CD8-positive, alpha-beta memory T cell (primary cell): ENCODE data around the gene MLLT3. TPM values are rescaled to one million over a fixed set of nuclear protein-coding genes. Genes with fewer than 3 reads are reported as not detected.

Experiments used
- CTCF ChIA-PET: fragments of 350-600 bp; sonication (Branson Sonifier 250); formaldehyde crosslinking; loops from one replicate; lab custom pipeline; 2021; ENCODE audit warnings: antibody characterized with exemption; lab: Charles Lee
- POLR2A ChIA-PET: fragments of 350-600 bp; sonication (Branson Sonifier 250); formaldehyde crosslinking; loops from one replicate; lab custom pipeline; 2021; ENCODE audit warnings: antibody characterized with exemption; lab: Charles Lee
- DNase-seq, 5 donors: peaks; one replicate each; pipeline versions ENCODE4 v3.0.0 to v3.0.0-alpha.2; 2020 to 2022; ENCODE audit warnings: mixed read lengths in 1 of 5
- H3K27ac ChIP-seq: one replicate; pipeline ENCODE4 v1.7.0; 2013; ENCODE audit warnings: low read depth, mild to moderate bottlenecking, low read length, moderate library complexity
- H3K27me3 ChIP-seq: 2 replicates; pipeline ENCODE4 v1.7.0; 2013; ENCODE audit warnings: low read length, mild to moderate bottlenecking; ENCODE audit not compliant: insufficient read depth, poor library complexity, severe bottlenecking
- H3K36me3 ChIP-seq: 2 replicates; pipeline ENCODE4 v1.7.0; 2013; ENCODE audit warnings: mild to moderate bottlenecking, low read length, moderate library complexity; ENCODE audit not compliant: insufficient read depth
- H3K4me1 ChIP-seq: 2 replicates; pipeline ENCODE4 v1.7.0; 2013; ENCODE audit warnings: mild to moderate bottlenecking, low read length, moderate library complexity; ENCODE audit not compliant: insufficient read depth
- H3K4me3 ChIP-seq: 2 replicates; pipeline ENCODE4 v1.7.0; 2013; ENCODE audit warnings: mild to moderate bottlenecking, low read length
- H3K9me3 ChIP-seq: 2 replicates; pipeline ENCODE4 v1.7.0; 2013; ENCODE audit warnings: mild to moderate bottlenecking, low read length
- H3K27ac Mint-ChIP-seq, 8 donors: one replicate each; pipeline ENCODE4 v1.8.0; 2020 to 2021; ENCODE audit warnings: mixed read lengths in 8 of 8, mild to moderate bottlenecking in 6 of 8, inconsistent platforms in 3 of 8, moderate library complexity in 3 of 8
- H3K27me3 Mint-ChIP-seq, 2 donors: one replicate each; pipeline ENCODE4 v1.8.0; 2020 to 2021; ENCODE audit warnings: mixed read lengths in 2 of 2, mild to moderate bottlenecking in 1 of 2, moderate library complexity in 1 of 2
- H3K36me3 Mint-ChIP-seq, 3 donors: one replicate each; pipeline ENCODE4 v1.8.0; 2020 to 2021; ENCODE audit warnings: mixed read lengths in 3 of 3, inconsistent platforms in 1 of 3, mild to moderate bottlenecking in 1 of 3
- H3K4me1 Mint-ChIP-seq, 3 donors: one replicate each; pipeline ENCODE4 v1.8.0; 2020 to 2021; ENCODE audit warnings: mixed read lengths in 3 of 3, inconsistent platforms in 1 of 3, mild to moderate bottlenecking in 1 of 3
- H3K4me3 Mint-ChIP-seq, 7 donors: one replicate each; pipeline ENCODE4 v1.8.0; 2020 to 2021; ENCODE audit warnings: mixed read lengths in 7 of 7, mild to moderate bottlenecking in 6 of 7, moderate library complexity in 4 of 7, inconsistent platforms in 2 of 7
- H3K9me3 Mint-ChIP-seq, 5 donors: one replicate each; pipeline ENCODE4 v1.8.0; 2020 to 2022; ENCODE audit warnings: mixed read lengths in 5 of 5, mild to moderate bottlenecking in 3 of 5, moderate library complexity in 2 of 5, inconsistent platforms in 1 of 5
- polyA plus RNA-seq: library from polyadenylated mRNA; unstranded; fragments of 300-500 nt; fragmentation: Illumina TruSeq; gene quantifications from one replicate; pipeline ENCODE4 v1.2.3, GENCODE V29; 2021
- total RNA-seq, 2 experiments: library from RNA; stranded (reverse); gene quantifications; one replicate each; pipeline ENCODE4 v1.2.3, GENCODE V29; 2021

Gene MLLT3
- total and polyA plus RNA-seq, 3 experiments from 2014 or later: 24.6 to 37.0 (median 36.8) TPM

DNA sequence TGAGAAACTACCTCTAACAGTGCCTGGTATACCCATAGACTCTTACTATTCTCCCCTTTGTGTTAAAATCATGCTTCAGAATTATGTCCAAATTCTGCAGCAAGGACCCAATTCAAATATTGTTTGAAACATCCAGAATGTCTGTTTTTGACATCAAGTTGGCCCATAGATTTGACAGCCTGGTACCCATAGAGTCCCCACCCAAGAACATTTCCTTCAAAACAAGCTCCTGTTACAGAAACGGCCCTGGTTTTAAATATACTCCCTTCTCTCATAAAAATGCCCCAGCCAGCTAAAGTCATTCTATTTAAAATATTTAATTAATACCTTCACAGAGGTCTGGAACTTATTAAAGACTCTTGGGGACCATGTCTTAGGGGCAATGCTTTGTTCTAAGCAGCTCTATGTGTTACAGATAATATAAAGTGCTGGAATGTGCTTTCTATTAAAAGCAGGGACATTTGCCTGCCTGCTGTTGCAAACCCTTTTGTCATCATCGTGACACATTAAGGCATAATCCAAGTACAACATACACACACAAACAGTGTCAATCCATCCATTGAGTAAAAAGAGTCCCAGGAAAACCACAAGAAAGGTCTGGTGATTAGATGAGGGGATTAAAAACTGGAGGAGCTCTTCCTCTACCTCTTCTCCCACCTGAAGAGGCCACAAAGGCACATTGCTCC lies 321.7 kb downstream of the MLLT3 start:
- Histone ChIP-seq H3K9me3 (no peaks in the 10 kb centered on the region), H3K27ac (no peak overlapping the region), H3K4me3 (no peak overlapping the region), H3K36me3 (no peaks in the 10 kb centered on the region), H3K27me3 (no peaks in the 10 kb centered on the region), H3K4me1 (peaks cover 22% of the 10 kb centered on the region)
- H3K36me3 Mint-ChIP-seq: no peaks in the 10 kb centered on the region
- H3K9me3 Mint-ChIP-seq: no peaks in the 10 kb centered on the region
- H3K27ac Mint-ChIP-seq: peak overlapping the region in 3 of 8 donors; percentile 18 to 78 (median 52)
- no peak for DNase-seq
- ChIA-PET POLR2A (interaction anchor here (1.0 to 1.2 kb wide), 2 partner anchors 20 to 21 kb away, joined by 3 to 4 read pairs; no protein-coding TSS in a partner anchor), CTCF (interaction anchor here (1.1 kb wide), 1 partner anchor 21 kb away, joined by 3 read pairs; no protein-coding TSS in a partner anchor)
- H3K4me3 Mint-ChIP-seq: no peak overlapping the region
- peaks cover 9 to 21% (median 21%) of the 10 kb centered on the region in 3 donors for H3K4me1 Mint-ChIP-seq
- peaks cover 0 to 3% of the 10 kb centered on the region in 2 donors for H3K27me3 Mint-ChIP-seq

DNA sequence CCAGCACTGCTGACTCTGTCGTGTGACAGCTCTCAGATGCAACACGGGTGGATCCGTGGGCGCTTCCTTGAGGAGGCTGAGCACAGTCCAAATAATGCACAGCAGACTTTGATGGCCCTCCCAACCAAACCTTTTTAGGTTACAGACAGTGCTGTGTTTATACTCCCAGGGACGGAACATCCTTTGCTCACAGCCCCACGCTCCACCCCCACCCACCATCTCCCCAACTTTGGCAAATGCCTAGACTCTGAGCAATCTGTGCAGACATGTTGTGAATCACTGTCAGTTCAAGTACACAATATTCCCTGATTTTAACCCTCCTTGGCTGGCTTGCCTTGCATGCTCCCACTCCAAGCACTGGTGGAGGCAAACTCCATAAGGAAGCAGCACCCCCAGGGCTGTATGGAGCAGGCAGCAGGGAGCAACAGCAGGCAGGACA lies 324.6 kb downstream of the MLLT3 start:
- Histone ChIP-seq H3K4me3 (no peak overlapping the region), H3K9me3 (no peaks in the 10 kb centered on the region), H3K27me3 (no peaks in the 10 kb centered on the region), H3K27ac (no peak overlapping the region), H3K36me3 (no peaks in the 10 kb centered on the region), H3K4me1 (peaks cover 22% of the 10 kb centered on the region)
- H3K27ac Mint-ChIP-seq: peak overlapping the region in 1 of 8 donors; percentile 0
- no peaks in the 10 kb centered on the region for H3K9me3 Mint-ChIP-seq
- H3K4me3 Mint-ChIP-seq: no peak overlapping the region
- ChIA-PET POLR2A (no interaction called here), CTCF (no interaction called here)
- peaks cover 0 to 3% of the 10 kb centered on the region in 2 donors for H3K27me3 Mint-ChIP-seq
- no peaks in the 10 kb centered on the region for H3K36me3 Mint-ChIP-seq
- DNase-seq: no peak
- H3K4me1 Mint-ChIP-seq: peaks cover 9 to 21% (median 21%) of the 10 kb centered on the region in 3 donors

DNA sequence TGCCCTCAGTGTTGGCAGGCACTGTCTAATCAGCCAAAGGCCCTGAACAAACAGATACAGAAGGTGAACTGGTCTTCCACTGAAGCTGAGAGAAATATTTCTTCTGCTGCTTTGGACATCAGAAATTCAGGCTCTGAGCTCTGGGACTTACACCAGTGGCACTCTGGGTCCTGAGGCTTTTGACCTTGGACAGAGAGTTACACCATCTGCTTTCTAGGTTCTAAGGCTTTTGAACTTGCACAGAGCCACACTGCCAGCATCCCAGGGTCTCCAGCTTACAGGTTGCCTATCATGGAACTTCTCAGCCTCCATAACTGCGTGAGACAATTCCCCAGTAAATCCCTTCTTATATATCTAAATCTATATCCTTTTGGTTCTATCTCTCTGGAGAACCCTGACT lies 326.7 kb downstream of the MLLT3 start:
- H3K4me3 ChIP-seq: no peak overlapping the region
- no peaks in the 10 kb centered on the region for H3K9me3 ChIP-seq
- ChIA-PET CTCF (interaction anchor here (1.6 kb wide), 1 partner anchor 646 kb away, joined by 3 read pairs; no protein-coding TSS in a partner anchor), POLR2A (no interaction called here)
- no peak overlapping the region for H3K27ac ChIP-seq
- Mint-ChIP-seq H3K36me3 (peaks cover 0 to 2% (median 0%) of the 10 kb centered on the region in 3 donors), H3K4me3 (no peak overlapping the region), H3K9me3 (no peaks in the 10 kb centered on the region), H3K27me3 (peaks cover 0 to 3% of the 10 kb centered on the region in 2 donors), H3K27ac (no peak overlapping the region), H3K4me1 (peaks cover 5 to 9% (median 9%) of the 10 kb centered on the region in 3 donors)
- H3K4me1 ChIP-seq: peaks cover 13% of the 10 kb centered on the region
- no peaks in the 10 kb centered on the region for H3K36me3 ChIP-seq
- no peaks in the 10 kb centered on the region for H3K27me3 ChIP-seq
- DNase-seq: no peak

GRCh38 chr9:20294046-20294750 lies 328.1 kb downstream of the MLLT3 start:
- Mint-ChIP-seq H3K4me3 (no peak overlapping the region), H3K36me3 (peaks cover 0 to 2% (median 2%) of the 10 kb centered on the region in 3 donors), H3K9me3 (no peaks in the 10 kb centered on the region), H3K27ac (no peak overlapping the region), H3K27me3 (peaks cover 0 to 3% of the 10 kb centered on the region in 2 donors), H3K4me1 (no peaks in the 10 kb centered on the region)
- H3K4me1 ChIP-seq: no peaks in the 10 kb centered on the region
- H3K4me3 ChIP-seq: no peak overlapping the region
- H3K9me3 ChIP-seq: no peaks in the 10 kb centered on the region
- POLR2A ChIA-PET: no interaction called here
- no peak overlapping the region for H3K27ac ChIP-seq
- H3K27me3 ChIP-seq: no peaks in the 10 kb centered on the region
- no peak for DNase-seq
- no peaks in the 10 kb centered on the region for H3K36me3 ChIP-seq
- CTCF ChIA-PET: interaction anchor here (1.6 kb wide), 1 partner anchor 647 kb away, joined by 3 read pairs; no protein-coding TSS in a partner anchor

DNA sequence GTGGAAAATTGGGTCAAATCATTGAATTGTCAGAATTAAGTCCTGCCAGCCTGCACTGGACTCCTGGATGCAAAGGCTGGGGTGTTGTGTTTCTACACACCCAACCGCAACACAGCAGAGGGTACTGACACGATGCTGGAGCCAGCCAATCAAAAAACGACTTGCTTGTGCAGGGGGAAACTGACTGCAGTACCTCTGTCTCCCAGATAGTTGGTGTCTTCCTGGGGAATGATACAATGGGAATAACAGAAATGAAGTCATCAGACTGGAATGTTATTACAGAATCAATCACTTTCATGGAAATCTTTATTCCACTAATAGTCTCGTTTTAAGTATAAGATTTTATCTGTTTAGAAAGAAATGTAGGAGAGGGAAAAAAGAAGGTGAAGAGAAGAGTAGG lies 330.3 kb downstream of the MLLT3 start:
- Histone ChIP-seq H3K36me3 (no peaks in the 10 kb centered on the region), H3K9me3 (no peaks in the 10 kb centered on the region), H3K4me1 (peaks cover 6% of the 10 kb centered on the region), H3K4me3 (no peak overlapping the region), H3K27me3 (no peaks in the 10 kb centered on the region), H3K27ac (no peak overlapping the region)
- Mint-ChIP-seq H3K27ac (no peak overlapping the region), H3K27me3 (peaks cover 0 to 2% of the 10 kb centered on the region in 2 donors), H3K4me1 (no peaks in the 10 kb centered on the region), H3K9me3 (peaks cover 0 to 2% (median 0%) of the 10 kb centered on the region in 5 donors), H3K36me3 (peaks cover 0 to 5% (median 2%) of the 10 kb centered on the region in 3 donors), H3K4me3 (no peak overlapping the region)
- ChIA-PET CTCF (no interaction called here), POLR2A (no interaction called here)
- DNase-seq: no peak

Other genes starting within 250 kb of the MLLT3 start
- 10 to 100 TPM; 24.8 to 25.9 TPM for gene FOCAD, start 61.8 kb upstream of the MLLT3 start, total RNA-seq
- 16.1 TPM for gene FOCAD, start 61.8 kb upstream of the MLLT3 start, polyA plus RNA-seq